CD14-positive monocyte (primary cell): Measurements from ENCODE around the gene GPX3. TPM values are rescaled to one million over a fixed set of nuclear protein-coding genes. Genes with fewer than 3 reads are reported as not detected.

Source experiments
- DNase-seq, 3 donors: peaks; one replicate each; pipeline ENCODE4 v3.0.0-alpha.2; 2011 to 2022
- H2AFZ ChIP-seq: 2 replicates; pipeline ENCODE4 v1.6.0; 2012; ENCODE audit warnings: mild to moderate bottlenecking, low read depth, low read length, inconsistent platforms; ENCODE audit not compliant: insufficient read depth, poor library complexity, severe bottlenecking
- H3K27ac ChIP-seq, 2 donors: 1 replicate in 1 of 2; 2 replicates in 1 of 2; pipeline ENCODE4 v1.5.1; 2012 to 2013; ENCODE audit warnings: low read length in 2 of 2, control low read depth in 1 of 2, inconsistent platforms in 1 of 2, low read depth in 1 of 2, mild to moderate bottlenecking in 1 of 2
- H3K27me3 ChIP-seq, 2 donors: one replicate each; pipeline versions ENCODE4 v1.6.0 to v1.6.1; 2011 to 2013; ENCODE audit warnings: low read length in 2 of 2; ENCODE audit not compliant: control insufficient read depth in 2 of 2, insufficient read depth in 2 of 2
- H3K36me3 ChIP-seq, 2 donors: replicated peaks in 1 of 2; 1 replicate in 1 of 2; 2 replicates in 1 of 2; pipeline versions ENCODE4 v1.5.1 to v1.6.1; 2012 to 2013; ENCODE audit warnings: low read length in 2 of 2, control low read depth in 1 of 2, inconsistent platforms in 1 of 2, mild to moderate bottlenecking in 1 of 2; ENCODE audit not compliant: insufficient read depth in 2 of 2, control insufficient read depth in 1 of 2
- H3K4me1 ChIP-seq, 2 donors: 1 replicate in 1 of 2; 2 replicates in 1 of 2; pipeline versions ENCODE4 v1.5.1 to v1.6.1; 2012 to 2013; ENCODE audit warnings: low read length in 2 of 2, control low read depth in 1 of 2, inconsistent platforms in 1 of 2, mild to moderate bottlenecking in 1 of 2, moderate library complexity in 1 of 2; ENCODE audit not compliant: insufficient read depth in 2 of 2, control insufficient read depth in 1 of 2
- H3K4me2 ChIP-seq: replicated peaks from 2 replicates; pipeline ENCODE3; 2012; ENCODE audit warnings: low read length, moderate library complexity, mild to moderate bottlenecking; ENCODE audit not compliant: poor library complexity, severe bottlenecking; ENCODE audit errors: extremely low read depth
- H3K4me3 ChIP-seq, 3 experiments: fragments of 200-600 bp in 1 of 3; sonication (generic) in 1 of 3; replicated peaks in 1 of 3; 1 replicate in 2 of 3; 2 replicates in 1 of 3; pipeline ENCODE4 v1.5.1; 2011 to 2013; ENCODE audit warnings: low read length in 3 of 3, mild to moderate bottlenecking in 3 of 3, control low read depth in 2 of 3, low read depth in 2 of 3, inconsistent platforms in 1 of 3, moderate library complexity in 1 of 3
- H3K79me2 ChIP-seq: 2 replicates; pipeline ENCODE4 v1.6.0; 2012; ENCODE audit warnings: mild to moderate bottlenecking, control low read depth, inconsistent platforms, low read length, moderate library complexity; ENCODE audit not compliant: insufficient read depth
- H3K9ac ChIP-seq: 2 replicates; pipeline ENCODE4 v1.6.0; 2017; ENCODE audit warnings: low read length, mild to moderate bottlenecking; ENCODE audit not compliant: insufficient read depth, poor library complexity, severe bottlenecking
- H3K9me3 ChIP-seq, 2 donors: replicated peaks in 1 of 2; 1 replicate in 1 of 2; 2 replicates in 1 of 2; pipeline versions ENCODE4 v1.5.1 to v1.6.1; 2012 to 2013; ENCODE audit warnings: low read length in 2 of 2, control low read depth in 1 of 2; ENCODE audit not compliant: control insufficient read depth in 1 of 2, insufficient read depth in 1 of 2
- H4K20me1 ChIP-seq: 2 replicates; pipeline ENCODE4 v1.6.0; 2012; ENCODE audit warnings: mild to moderate bottlenecking, low read length, control low read depth, moderate library complexity; ENCODE audit not compliant: insufficient read depth
- H3K27ac Mint-ChIP-seq, 7 donors: one replicate each; pipeline ENCODE4 v1.8.0; 2020; ENCODE audit warnings: mild to moderate bottlenecking in 7 of 7, mixed read lengths in 7 of 7, moderate library complexity in 6 of 7, inconsistent platforms in 2 of 7
- H3K27me3 Mint-ChIP-seq, 3 donors: one replicate each; pipeline ENCODE4 v1.8.0; 2021 to 2022; ENCODE audit warnings: low read depth in 3 of 3, mild to moderate bottlenecking in 3 of 3, mixed read lengths in 3 of 3, moderate library complexity in 3 of 3, inconsistent platforms in 1 of 3
- H3K36me3 Mint-ChIP-seq, 2 donors: one replicate each; pipeline ENCODE4 v1.8.0; 2020; ENCODE audit warnings: mixed read lengths in 2 of 2, inconsistent platforms in 1 of 2, mild to moderate bottlenecking in 1 of 2
- H3K4me1 Mint-ChIP-seq: one replicate; pipeline ENCODE4 v1.8.0; 2020; ENCODE audit warnings: mild to moderate bottlenecking, mixed read lengths
- H3K4me3 Mint-ChIP-seq, 2 donors: one replicate each; pipeline ENCODE4 v1.8.0; 2020; ENCODE audit warnings: mild to moderate bottlenecking in 2 of 2, mixed read lengths in 2 of 2, moderate library complexity in 1 of 2
- H3K9me3 Mint-ChIP-seq, 7 donors: one replicate each; pipeline ENCODE4 v1.8.0; 2020 to 2022; ENCODE audit warnings: mixed read lengths in 7 of 7, mild to moderate bottlenecking in 6 of 7, moderate library complexity in 6 of 7, inconsistent platforms in 2 of 7
- WGBS: methylation state at CpG from one replicate; pipeline ENCODE4 v1.1.5; 2013; ENCODE audit warnings: missing lambda C conversion rate; ENCODE audit not compliant: insufficient coverage; 5-methylcytosine and 5-hydroxymethylcytosine counted together
- intact Hi-C, 2 donors: fragments of 100-400 bp; cut with micrococcal nuclease; formaldehyde crosslinking; loops; one replicate each; pipeline versions ENCODE4 v1.15.0 to v1.15.1; 2023
- polyA plus RNA-seq, 3 donors: library from polyadenylated mRNA; depleted of rRNA in 1 of 3; unstranded in 2 of 3; stranded (reverse) in 1 of 3; fragments of 300-500 nt in 2 of 3; fragments of >200 nt in 1 of 3; fragmentation: Illumina TruSeq in 2 of 3; gene quantifications; 1 replicate in 2 of 3; 2 replicates in 1 of 3; pipeline ENCODE4 v1.2.3, GENCODE V29; 2012 to 2021
- TF ChIP-seq, protein P1 (sequence below): fragments of 200-600 bp; IDR thresholded peaks from one replicate; pipeline ENCODE4 v1.8.0; 2022; ENCODE audit warnings: antibody characterized with exemption, mild to moderate bottlenecking

GPX3 gene
- polyA plus RNA-seq, 3 donors: 3.5 to 12.7 (median 3.8) TPM

DNA sequence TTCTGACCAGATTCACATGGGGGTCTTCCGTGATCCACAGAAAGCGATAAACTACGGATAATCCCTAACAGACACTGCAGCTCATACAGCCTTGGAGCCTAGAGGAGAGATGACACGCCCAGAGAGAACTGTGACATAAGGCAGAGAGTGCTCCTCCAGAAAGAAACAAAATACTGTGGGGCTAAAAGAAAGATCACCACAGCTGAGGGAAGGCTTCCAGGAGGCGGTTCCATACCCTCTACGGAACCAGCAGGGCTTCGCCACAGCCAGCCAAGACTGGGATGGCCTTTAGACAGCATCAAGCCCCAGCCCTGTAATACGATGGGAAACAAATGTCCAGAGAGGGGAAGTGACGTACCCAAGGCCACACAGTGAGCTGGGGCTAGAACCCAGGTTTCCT lies 19.3 kb downstream of the GPX3 start:
- no peak overlapping the region for H3K4me3 Mint-ChIP-seq
- H3K27ac Mint-ChIP-seq: peak overlapping the region in 1 of 7 donors; percentile 25
- H3K36me3 Mint-ChIP-seq: peaks cover 96 to 99% of the 10 kb centered on the region in 2 donors
- H3K9me3 Mint-ChIP-seq: no peaks in the 10 kb centered on the region
- no peak overlapping the region for H3K4me2 ChIP-seq
- no peak overlapping the region for H3K4me3 ChIP-seq
- intact Hi-C loops: no loop called here
- no peak for DNase-seq
- H3K9me3 ChIP-seq: no peaks in the 10 kb centered on the region
- H3K36me3 ChIP-seq: peaks cover 95 to 100% of the 10 kb centered on the region in 2 donors
- H3K79me2 ChIP-seq: no peaks in the 10 kb centered on the region
- no peak overlapping the region for H3K9ac ChIP-seq
- 100% methylated on average over 6 of the region's 9 CpGs for WGBS
- H4K20me1 ChIP-seq: peaks cover 84% of the 10 kb centered on the region
- H3K27ac ChIP-seq: no peak overlapping the region
- no peaks in the 10 kb centered on the region for H3K4me1 ChIP-seq
- TF ChIP-seq, protein P1, sequence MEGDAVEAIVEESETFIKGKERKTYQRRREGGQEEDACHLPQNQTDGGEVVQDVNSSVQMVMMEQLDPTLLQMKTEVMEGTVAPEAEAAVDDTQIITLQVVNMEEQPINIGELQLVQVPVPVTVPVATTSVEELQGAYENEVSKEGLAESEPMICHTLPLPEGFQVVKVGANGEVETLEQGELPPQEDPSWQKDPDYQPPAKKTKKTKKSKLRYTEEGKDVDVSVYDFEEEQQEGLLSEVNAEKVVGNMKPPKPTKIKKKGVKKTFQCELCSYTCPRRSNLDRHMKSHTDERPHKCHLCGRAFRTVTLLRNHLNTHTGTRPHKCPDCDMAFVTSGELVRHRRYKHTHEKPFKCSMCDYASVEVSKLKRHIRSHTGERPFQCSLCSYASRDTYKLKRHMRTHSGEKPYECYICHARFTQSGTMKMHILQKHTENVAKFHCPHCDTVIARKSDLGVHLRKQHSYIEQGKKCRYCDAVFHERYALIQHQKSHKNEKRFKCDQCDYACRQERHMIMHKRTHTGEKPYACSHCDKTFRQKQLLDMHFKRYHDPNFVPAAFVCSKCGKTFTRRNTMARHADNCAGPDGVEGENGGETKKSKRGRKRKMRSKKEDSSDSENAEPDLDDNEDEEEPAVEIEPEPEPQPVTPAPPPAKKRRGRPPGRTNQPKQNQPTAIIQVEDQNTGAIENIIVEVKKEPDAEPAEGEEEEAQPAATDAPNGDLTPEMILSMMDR: no peak
- no peaks in the 10 kb centered on the region for H3K4me1 Mint-ChIP-seq
- no peaks in the 10 kb centered on the region for H3K27me3 ChIP-seq
- peaks cover 0 to 1% (median under 1%) of the 10 kb centered on the region in 3 donors for H3K27me3 Mint-ChIP-seq
- no peak overlapping the region for H2AFZ ChIP-seq

DNA sequence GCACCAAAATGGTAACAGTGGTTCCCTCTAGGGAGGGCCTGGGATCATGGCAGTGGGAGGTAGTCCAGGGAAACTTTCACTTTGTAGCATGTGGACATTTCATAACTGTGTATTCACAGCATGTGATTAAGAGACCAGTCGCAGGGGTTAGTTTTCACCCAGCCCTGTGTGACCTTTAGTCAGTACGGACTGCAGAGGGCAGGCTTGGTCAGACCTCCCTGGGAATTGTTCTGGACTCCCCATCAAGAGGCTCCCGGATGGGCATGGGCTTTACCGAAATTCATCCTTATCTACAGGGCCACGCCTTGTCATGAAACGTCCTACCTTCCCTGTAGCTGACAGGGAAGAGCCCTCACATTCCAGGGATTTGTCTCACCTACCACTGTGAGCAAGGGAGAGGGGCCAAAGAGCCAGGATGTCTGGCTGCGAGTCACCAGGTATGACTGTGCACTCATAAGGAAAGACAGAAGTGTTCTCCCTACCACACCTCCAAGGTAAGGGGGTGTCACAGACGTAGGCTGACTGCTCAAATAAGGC lies 19.9 kb downstream of the GPX3 start:
- H3K4me3 ChIP-seq: no peak overlapping the region
- peaks cover 84% of the 10 kb centered on the region for H4K20me1 ChIP-seq
- peak overlapping the region in 1 of 7 donors; percentile 25 for H3K27ac Mint-ChIP-seq
- H3K36me3 ChIP-seq: peaks cover 95 to 100% of the 10 kb centered on the region in 2 donors
- no peak overlapping the region for H3K4me3 Mint-ChIP-seq
- 100% methylated on average over 7 of the region's 8 CpGs for WGBS
- no peak for DNase-seq
- no peak overlapping the region for H3K4me2 ChIP-seq
- H3K27ac ChIP-seq: no peak overlapping the region
- no peaks in the 10 kb centered on the region for H3K4me1 ChIP-seq
- peaks cover 0 to 1% (median 1%) of the 10 kb centered on the region in 3 donors for H3K27me3 Mint-ChIP-seq
- H3K9ac ChIP-seq: no peak overlapping the region
- TF ChIP-seq, protein P1: no peak
- peaks cover 95 to 99% of the 10 kb centered on the region in 2 donors for H3K36me3 Mint-ChIP-seq
- H3K4me1 Mint-ChIP-seq: no peaks in the 10 kb centered on the region
- no peak overlapping the region for H2AFZ ChIP-seq
- no peaks in the 10 kb centered on the region for H3K79me2 ChIP-seq
- no peaks in the 10 kb centered on the region for H3K9me3 Mint-ChIP-seq
- intact Hi-C loops: no loop called here
- no peaks in the 10 kb centered on the region for H3K27me3 ChIP-seq
- no peaks in the 10 kb centered on the region for H3K9me3 ChIP-seq
